Small intestine (tissue), 7 donors: ENCODE measurements around the gene REXO5. TPM values are rescaled to one million over a fixed set of nuclear protein-coding genes. Genes with fewer than 3 reads are reported as not detected.

Experiments
- DNase-seq, 2 donors: peaks; one replicate each; pipeline versions ENCODE4 v3.0.0 to v3.0.0-alpha.2; 2013
- FAIRE-seq: peaks from 2 replicates; lab custom pipeline; 2012; peaks lifted over from hg19 to GRCh38; lab: Jason Lieb, UNC
- H3K27ac ChIP-seq, 3 donors: one replicate each; pipeline ENCODE4 v1.5.1; 2013; ENCODE audit warnings: low read length in 2 of 3, mild to moderate bottlenecking in 2 of 3, control low read depth in 1 of 3, inconsistent platforms in 1 of 3, low read depth in 1 of 3, moderate library complexity in 1 of 3
- H3K27me3 ChIP-seq, 3 donors: one replicate each; pipeline ENCODE4 v1.6.1; 2013; ENCODE audit warnings: low read length in 3 of 3, inconsistent platforms in 1 of 3; ENCODE audit not compliant: control insufficient read depth in 3 of 3, insufficient read depth in 3 of 3
- H3K36me3 ChIP-seq, 3 donors: one replicate each; pipeline ENCODE4 v1.6.1; 2013; ENCODE audit warnings: low read length in 3 of 3, inconsistent platforms in 1 of 3, low read depth in 1 of 3, mild to moderate bottlenecking in 1 of 3, moderate library complexity in 1 of 3; ENCODE audit not compliant: control insufficient read depth in 3 of 3, insufficient read depth in 2 of 3
- H3K4me1 ChIP-seq, 3 donors: one replicate each; pipeline ENCODE4 v1.6.1; 2013; ENCODE audit warnings: low read length in 2 of 3, inconsistent platforms in 1 of 3, low read depth in 1 of 3, mild to moderate bottlenecking in 1 of 3, moderate library complexity in 1 of 3; ENCODE audit not compliant: control insufficient read depth in 3 of 3, insufficient read depth in 2 of 3
- H3K4me3 ChIP-seq, 3 donors: one replicate each; pipeline ENCODE4 v1.5.1; 2013; ENCODE audit warnings: low read length in 3 of 3, control low read depth in 1 of 3, inconsistent platforms in 1 of 3, low read depth in 1 of 3, mild to moderate bottlenecking in 1 of 3, moderate library complexity in 1 of 3
- H3K9me3 ChIP-seq, 2 donors: one replicate each; pipeline ENCODE4 v1.6.1; 2013; ENCODE audit warnings: low read depth in 1 of 2, low read length in 1 of 2; ENCODE audit not compliant: control insufficient read depth in 2 of 2, insufficient read depth in 1 of 2
- WGBS, 3 donors: extraction: QIAGEN DNeasy Blood & Tissue Kit; methylation state at CpG; one replicate each; pipeline ENCODE4 v1.1.7; 2013; 5-methylcytosine and 5-hydroxymethylcytosine counted together
- polyA plus RNA-seq, 4 donors: library from polyadenylated mRNA; stranded (reverse) in 3 of 4; unstranded in 1 of 4; fragments of 200-250 nt in 3 of 4; fragments of 120-200 nt in 1 of 4; gene quantifications; one replicate each; pipeline versions ENCODE4 v1.2.1 to v1.2.3, GENCODE V29; 2013
- donor health status: healthy with polysubstance abuse.
- donor health status: control.
- donor health status: control.
- donor health status: Bipolar disorder and iron deficiency.
- donor health status: healthy.

REXO5 gene
- polyA plus RNA-seq, 4 donors = 0.54 to 9.6 (median 3.3) TPM

GRCh38 chr16:20807862-20808261, 1.5 kb downstream of the REXO5 start:
- H3K9me3 ChIP-seq = no peaks in the 10 kb centered on the region
- H3K27me3 ChIP-seq = no peaks in the 10 kb centered on the region
- FAIRE-seq (no peak), DNase-seq (no peak)
- H3K4me3 ChIP-seq = no peak overlapping the region
- peaks cover 0 to 3% (median 0%) of the 10 kb centered on the region in 3 donors for H3K36me3 ChIP-seq
- H3K4me1 ChIP-seq = peaks cover 0 to 6% (median 0%) of the 10 kb centered on the region in 3 donors
- no peak overlapping the region for H3K27ac ChIP-seq
- WGBS, 3 donors = 92 to 94% (median 92%) methylated on average over 11 of the region's 11 CpGs

- Histone ChIP-seq H3K9me3 (no peaks in the 10 kb centered on the region), H3K36me3 (peaks cover 0 to 10% (median 3%) of the 10 kb centered on the region in 3 donors), H3K27ac (no peak overlapping the region), H3K4me3 (no peak overlapping the region), H3K4me1 (peaks cover 0 to 2% (median 0%) of the 10 kb centered on the region in 3 donors), H3K27me3 (no peaks in the 10 kb centered on the region)
- DNase-seq (peak in 1 of 2 donors; percentile 59), FAIRE-seq (no peak)
- WGBS, 3 donors = 24 to 68% (median 42%) methylated on average over 10 of the region's 10 CpGs
Measured at GRCh38 chr16:20811889-20812439, 5.6 kb downstream of the REXO5 start.

- Histone ChIP-seq H3K27me3 (no peaks in the 10 kb centered on the region), H3K27ac (peak overlapping the region in 1 of 3 donors; percentile 2), H3K36me3 (peaks cover 0 to 10% (median 3%) of the 10 kb centered on the region in 3 donors), H3K9me3 (no peaks in the 10 kb centered on the region), H3K4me1 (peaks cover 0 to 2% (median 0%) of the 10 kb centered on the region in 3 donors), H3K4me3 (no peak overlapping the region)
- no peak for DNase-seq
- WGBS, 3 donors = 51 to 75% (median 65%) methylated on average over 2 of the region's 2 CpGs
- FAIRE-seq = no peak
Measured at GRCh38 chr16:20812510-20812909, 6.2 kb downstream of the REXO5 start.

- FAIRE-seq = no peak
- Histone ChIP-seq H3K9me3 (no peaks in the 10 kb centered on the region), H3K4me1 (no peaks in the 10 kb centered on the region), H3K36me3 (peaks cover 0 to 12% (median 5%) of the 10 kb centered on the region in 3 donors), H3K4me3 (no peak overlapping the region), H3K27me3 (no peaks in the 10 kb centered on the region), H3K27ac (no peak overlapping the region)
- no peak for DNase-seq
- WGBS, 3 donors = 80 to 93% (median 81%) methylated on average over 4 of the region's 4 CpGs
Measured at GRCh38 chr16:20814784-20815183, 8.5 kb downstream of the REXO5 start.

GRCh38 chr16:20818929-20819585, 12.7 kb downstream of the REXO5 start:
- WGBS, 3 donors = 93 to 99% (median 96%) methylated on average over 4 of the region's 4 CpGs
- Histone ChIP-seq H3K4me3 (no peak overlapping the region), H3K27ac (no peak overlapping the region), H3K36me3 (peaks cover 0 to 12% (median 8%) of the 10 kb centered on the region in 3 donors), H3K27me3 (no peaks in the 10 kb centered on the region), H3K4me1 (no peaks in the 10 kb centered on the region), H3K9me3 (no peaks in the 10 kb centered on the region)
- FAIRE-seq (no peak), DNase-seq (no peak)

GRCh38 chr16:20821682-20822081, 15.4 kb downstream of the REXO5 start:
- 86 to 91% (median 89%) methylated on average over 4 of the region's 4 CpGs for WGBS, 3 donors
- Histone ChIP-seq H3K27me3 (no peaks in the 10 kb centered on the region), H3K4me1 (peaks cover 0 to 3% (median 2%) of the 10 kb centered on the region in 3 donors), H3K27ac (no peak overlapping the region), H3K36me3 (peaks cover 0 to 6% (median 5%) of the 10 kb centered on the region in 3 donors), H3K4me3 (no peak overlapping the region), H3K9me3 (no peaks in the 10 kb centered on the region)
- no peak for FAIRE-seq
- no peak for DNase-seq

- H3K27ac ChIP-seq = no peak overlapping the region
- no peaks in the 10 kb centered on the region for H3K9me3 ChIP-seq
- no peaks in the 10 kb centered on the region for H3K27me3 ChIP-seq
- WGBS, 3 donors = 84 to 92% (median 88%) methylated on average over 3 of the region's 3 CpGs
- FAIRE-seq (no peak), DNase-seq (no peak)
- H3K4me1 ChIP-seq = peaks cover 0 to 3% (median 2%) of the 10 kb centered on the region in 3 donors
- H3K36me3 ChIP-seq = peaks cover 2 to 6% (median 3%) of the 10 kb centered on the region in 3 donors
- no peak overlapping the region for H3K4me3 ChIP-seq
Measured at GRCh38 chr16:20822521-20823325, 16.4 kb downstream of the REXO5 start.

GRCh38 chr16:20826039-20826566, 19.8 kb downstream of the REXO5 start:
- H3K4me1 ChIP-seq = peaks cover 0 to 3% (median 2%) of the 10 kb centered on the region in 3 donors
- 59 to 62% (median 60%) methylated on average over 3 of the region's 3 CpGs for WGBS, 3 donors
- H3K27ac ChIP-seq = peak overlapping the region in 1 of 3 donors; percentile 28
- H3K36me3 ChIP-seq = peaks cover 2 to 3% (median 2%) of the 10 kb centered on the region in 3 donors
- no peak overlapping the region for H3K4me3 ChIP-seq
- DNase-seq = peak in 1 of 2 donors; percentile 23
- no peaks in the 10 kb centered on the region for H3K27me3 ChIP-seq
- no peaks in the 10 kb centered on the region for H3K9me3 ChIP-seq
- no peak for FAIRE-seq
